Measurements from ENCODE around the gene PTPRD. TPM values are rescaled to one million over a fixed set of nuclear protein-coding genes. Genes with fewer than 3 reads are reported as not detected.

PTPRD gene
- polyA plus RNA-seq, 3 donors, result 106 to 122 (median 110) TPM

DNA sequence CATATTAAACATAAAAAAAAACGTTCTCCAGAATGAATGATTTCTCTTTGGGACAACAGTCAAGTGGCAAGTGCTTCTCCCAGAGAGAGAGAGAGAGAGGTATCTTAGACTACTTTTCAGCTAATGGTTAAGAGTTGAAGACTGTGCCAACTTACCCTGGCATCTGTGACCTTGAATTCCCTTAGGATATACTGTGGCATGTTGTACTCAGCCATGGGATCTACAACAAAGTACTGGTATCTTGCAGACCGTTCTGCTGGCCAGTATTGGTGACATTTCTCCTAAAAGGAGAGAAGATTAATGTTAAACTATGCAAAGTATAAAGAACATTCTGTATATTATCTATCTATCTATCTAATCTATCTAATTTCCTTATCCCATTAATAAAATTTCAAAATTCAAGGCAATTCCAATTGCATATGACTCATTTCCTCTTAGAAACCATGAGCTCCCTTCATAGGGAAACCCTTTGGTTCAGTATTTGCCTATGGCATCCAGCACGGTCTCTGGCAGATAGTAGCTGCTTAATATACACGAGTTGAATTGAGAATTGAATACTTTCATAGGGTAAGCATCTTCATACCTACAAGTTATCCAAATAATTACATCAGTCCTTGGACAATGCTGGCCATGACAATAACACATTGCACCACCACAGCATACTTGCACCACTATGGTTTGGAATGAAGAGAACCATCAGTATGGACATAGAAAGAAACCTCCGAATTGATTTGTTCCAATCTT, 2273.9 kb downstream of the PTPRD start:
- DNase-seq, result no peak

DNA sequence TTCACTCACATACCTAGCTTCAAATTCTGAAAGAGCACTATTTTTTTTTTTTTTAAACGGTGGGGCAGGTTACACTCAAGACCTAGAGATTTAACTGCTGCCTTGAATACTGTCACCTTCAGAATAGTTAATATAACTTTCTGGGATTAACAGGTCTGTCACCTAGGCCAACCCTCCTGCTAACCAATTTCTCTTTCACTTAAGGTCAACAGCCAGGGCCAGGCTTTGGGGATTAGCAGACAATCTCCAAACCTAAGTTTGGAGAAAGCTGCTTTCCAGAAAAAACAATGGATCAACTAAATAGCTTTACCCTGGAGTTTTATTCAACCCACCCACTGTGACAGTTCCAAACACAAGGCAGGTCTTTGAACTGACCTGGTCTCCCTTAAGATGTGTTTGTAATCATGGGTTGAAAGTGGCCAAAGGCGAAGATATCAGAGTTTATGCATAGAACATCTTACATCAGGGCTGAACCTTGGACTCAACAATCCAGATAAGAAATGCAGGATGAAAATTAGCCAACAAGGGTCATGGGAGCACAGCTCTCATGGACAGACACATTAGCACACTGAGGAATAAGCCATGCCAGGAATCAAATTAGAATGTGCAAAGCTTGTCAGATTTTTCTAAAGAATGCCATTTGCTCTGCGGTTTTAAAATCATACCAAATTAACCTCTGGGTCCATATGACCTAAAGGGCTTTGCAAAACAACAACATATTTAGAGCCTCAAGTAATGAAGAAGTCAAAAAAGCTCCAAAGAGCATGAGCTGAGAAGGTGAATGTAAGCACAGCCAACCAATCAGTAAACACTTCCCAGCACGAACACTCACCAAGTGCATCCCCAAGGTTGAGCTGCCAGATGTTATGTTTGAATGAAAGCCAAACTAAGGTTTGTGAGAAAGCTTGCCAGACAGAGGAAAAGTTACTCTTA, 2274.7 kb downstream of the PTPRD start:
- peak; percentile 49 for DNase-seq

DNA sequence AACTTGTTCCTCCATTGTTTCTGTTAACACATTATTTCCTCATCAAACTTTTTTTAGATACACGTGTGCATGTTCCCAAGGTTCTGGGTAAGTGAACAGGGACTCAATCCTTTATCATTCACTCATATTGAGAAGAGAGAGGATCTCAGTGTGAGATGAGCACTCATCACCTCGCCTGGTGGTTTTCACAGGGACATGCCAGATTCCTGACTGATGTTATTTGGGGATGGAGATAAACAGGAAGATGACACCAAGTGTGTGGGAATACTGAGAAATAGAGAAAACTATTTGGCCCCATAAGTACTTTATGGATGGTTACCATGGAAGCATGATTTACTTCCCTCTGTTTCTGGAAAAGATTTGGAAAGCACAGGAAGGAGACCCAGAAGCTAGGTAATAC, 2279.9 kb downstream of the PTPRD start:
- DNase-seq, result no peak

DNA sequence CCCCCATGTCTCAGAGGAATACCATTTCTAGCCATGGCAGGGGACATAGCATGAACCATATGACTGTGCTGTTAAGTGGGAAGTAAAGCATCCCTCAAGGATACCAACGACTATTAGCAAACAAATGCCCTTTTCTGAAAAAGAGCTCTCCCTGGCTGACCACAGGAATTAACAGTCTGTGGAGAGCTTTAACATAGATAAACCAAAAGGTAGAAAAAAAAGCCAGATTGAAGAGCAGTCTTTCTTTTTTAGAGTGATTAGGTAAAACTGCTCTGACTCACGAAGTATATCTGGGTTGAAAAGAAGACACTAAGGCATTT, 2280.5 kb downstream of the PTPRD start:
- DNase-seq, result no peak

GRCh38 chr9:8331507-8332330, 2281.1 kb downstream of the PTPRD start:
- no peak for DNase-seq

- DNase-seq, result no peak
Measured at GRCh38 chr9:8329561-8330283, 2283.1 kb downstream of the PTPRD start.

DNA sequence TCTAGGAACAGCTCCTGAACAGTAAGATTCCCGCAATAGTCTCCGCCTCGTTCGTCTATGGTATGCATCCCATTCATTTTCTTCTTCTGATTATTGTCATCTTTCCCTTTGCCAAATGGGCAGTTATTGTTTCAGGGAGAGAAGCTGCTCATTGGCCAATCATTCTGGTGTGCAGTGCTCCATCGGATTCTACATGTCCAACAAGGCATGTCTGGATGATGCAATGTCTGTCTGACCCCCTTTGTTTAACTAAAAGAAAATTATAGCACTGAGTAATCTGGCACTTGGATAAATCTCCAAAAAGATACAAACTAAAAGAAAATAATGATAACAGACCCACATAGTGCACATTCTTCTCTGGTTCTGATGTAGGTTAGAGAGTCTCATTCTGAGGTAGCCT, 2297.6 kb downstream of the PTPRD start:
- no peak for DNase-seq

- DNase-seq, result no peak
Measured at GRCh38 chr9:8309258-8309657, 2303.5 kb downstream of the PTPRD start.

DNA sequence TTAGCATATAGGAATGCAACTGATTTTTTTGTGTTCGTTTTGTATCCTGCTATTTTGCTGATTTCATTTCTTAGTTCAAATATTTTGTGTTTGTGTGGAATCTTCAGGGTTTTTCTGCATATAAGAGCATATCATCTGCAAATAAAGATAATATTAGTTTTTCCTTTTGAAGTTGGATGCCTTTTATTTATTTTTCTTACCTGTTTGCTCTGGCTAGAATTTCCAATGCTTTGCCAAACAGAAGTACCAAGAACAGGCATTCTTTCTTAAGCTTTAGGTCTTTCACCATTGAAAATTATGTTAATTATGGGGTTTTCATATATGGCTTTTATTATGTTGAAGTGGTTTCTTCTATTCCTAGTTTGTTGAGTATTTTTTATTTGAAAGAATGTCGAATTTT, 2308.1 kb downstream of the PTPRD start:
- DNase-seq, result no peak

- DNase-seq, result no peak
Measured at GRCh38 chr9:8301296-8301695, 2311.5 kb downstream of the PTPRD start.

DNA sequence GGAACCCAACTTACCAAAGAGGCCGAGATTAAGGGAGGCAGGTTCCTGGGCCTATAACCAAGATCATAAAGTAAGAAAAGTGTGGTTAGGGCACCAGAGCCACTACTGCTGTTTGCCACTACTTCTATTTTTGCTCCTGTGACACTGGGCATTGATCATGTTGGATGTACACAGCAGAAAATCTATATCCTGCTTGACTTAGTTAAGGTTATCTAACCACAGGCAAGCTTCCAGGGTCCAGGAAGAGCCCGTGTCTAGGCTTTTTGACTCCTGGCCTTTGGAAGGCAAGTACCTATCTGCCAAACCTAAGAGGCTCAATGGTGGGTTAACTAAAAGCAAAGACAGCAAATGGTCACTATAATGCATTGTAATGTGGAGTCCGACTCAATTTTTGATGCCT, 2315.8 kb downstream of the PTPRD start:
- DNase-seq, result no peak

GRCh38 chr9:8292657-8293056, 2320.1 kb downstream of the PTPRD start:
- no peak for DNase-seq

DNA sequence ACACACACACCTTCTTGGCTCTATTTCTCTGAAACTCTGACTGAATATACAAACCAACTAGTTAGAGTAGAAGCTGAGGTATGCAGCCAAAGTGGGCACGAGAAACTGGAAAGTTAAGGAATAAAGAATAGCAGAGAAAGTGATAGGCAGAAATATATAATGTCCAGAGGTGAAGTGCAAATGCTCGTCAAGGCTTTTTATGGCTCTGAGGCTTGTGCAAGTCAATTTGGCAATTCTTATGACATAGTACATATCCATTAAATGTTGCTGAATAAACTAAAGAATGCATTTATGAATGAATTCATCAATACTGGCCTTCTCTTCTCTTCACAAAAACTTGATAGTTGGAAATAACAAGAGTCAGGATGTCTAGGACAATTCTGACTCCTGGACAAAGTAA, 2323.1 kb downstream of the PTPRD start:
- DNase-seq, result no peak

DNA sequence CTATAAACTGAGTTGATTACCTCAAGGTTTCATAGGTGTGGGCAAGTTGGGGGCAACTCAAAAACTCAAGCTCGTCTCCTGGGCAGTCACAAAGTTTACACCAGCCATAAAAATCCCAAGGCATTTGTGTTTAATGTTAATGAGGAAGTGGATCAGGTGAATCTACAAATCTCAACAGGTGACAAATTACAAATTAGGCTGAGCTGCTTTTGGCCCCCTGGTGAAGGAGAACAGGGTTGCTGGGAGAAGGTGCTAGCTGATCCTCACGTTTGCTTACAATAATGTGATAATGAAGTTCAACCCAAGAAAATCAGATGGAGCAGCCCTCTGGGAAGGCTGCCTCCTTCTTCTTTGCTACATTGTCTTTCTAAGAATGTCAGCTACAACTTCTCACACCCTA, 2324.8 kb downstream of the PTPRD start:
- DNase-seq, result no peak

- no peak for DNase-seq
Measured at GRCh38 chr9:8287501-8287900, 2325.3 kb downstream of the PTPRD start.

GRCh38 chr9:8284884-8285283, 2327.9 kb downstream of the PTPRD start:
- no peak for DNase-seq

DNA sequence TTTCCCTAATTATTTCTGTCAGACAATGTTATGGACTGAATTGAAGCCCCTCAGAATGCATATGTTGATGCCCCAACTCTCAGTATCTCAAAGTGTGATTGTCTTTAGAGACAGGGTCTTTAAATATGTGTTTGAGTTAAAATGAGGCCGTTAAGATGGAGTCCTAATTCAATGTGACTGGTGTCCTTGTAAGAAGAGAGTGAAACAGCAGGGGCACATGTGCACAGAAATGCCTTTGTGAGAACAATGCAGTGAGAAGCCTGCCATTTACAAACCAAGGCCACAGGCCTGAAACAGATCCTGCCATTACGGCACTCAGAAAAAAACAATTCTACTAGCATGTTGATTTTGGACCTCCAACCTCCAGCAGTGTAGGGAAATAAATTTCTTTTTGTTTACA, 2330.3 kb downstream of the PTPRD start:
- no peak for DNase-seq

- DNase-seq, result no peak
Measured at GRCh38 chr9:8280811-8281210, 2332.0 kb downstream of the PTPRD start.

DNA sequence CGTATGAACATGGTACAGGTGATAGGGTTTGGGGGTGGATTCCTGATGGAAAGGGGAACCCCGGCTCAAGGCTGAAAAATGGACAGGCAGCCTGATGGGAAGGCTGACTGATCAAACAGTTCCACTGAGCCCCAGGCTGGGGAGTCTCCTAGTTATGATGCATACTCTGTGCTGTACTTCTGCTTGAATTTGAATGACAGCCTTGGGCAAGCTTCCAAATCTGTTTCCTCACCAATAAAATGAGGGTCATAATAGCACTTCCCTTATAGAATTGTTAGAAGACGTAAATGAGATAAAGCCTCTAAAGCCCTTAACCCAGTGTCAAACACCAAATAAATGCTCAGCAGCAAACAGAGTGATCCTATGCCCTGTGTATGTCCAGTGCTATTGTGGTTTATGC, 2334.8 kb downstream of the PTPRD start:
- no peak for DNase-seq

GRCh38 chr9:8270235-8270634, 2342.6 kb downstream of the PTPRD start:
- DNase-seq, result no peak

DNA sequence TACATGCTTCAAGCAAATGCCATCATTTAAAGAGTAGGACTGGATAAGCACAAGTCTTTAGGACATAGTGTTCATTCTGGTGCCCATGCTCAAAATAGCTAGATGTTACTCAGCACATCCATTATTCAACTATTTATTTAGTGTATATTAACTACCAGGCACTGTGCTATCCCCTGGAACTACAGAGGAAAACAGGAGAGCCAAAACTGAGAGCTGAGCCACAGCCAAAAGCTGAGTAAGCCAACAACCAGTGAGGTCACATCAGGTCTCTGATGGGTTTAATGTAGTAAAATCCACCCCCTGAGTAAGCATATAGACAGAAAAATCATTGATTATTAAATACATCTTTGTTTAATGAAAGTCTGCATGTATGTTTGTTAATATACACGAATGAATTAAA, 2343.9 kb downstream of the PTPRD start:
- DNase-seq, result no peak

All from renal pelvis (tissue), 4 donors.